Measurements from ENCODE around the gene FAM187B. TPM values are rescaled to one million over a fixed set of nuclear protein-coding genes. Genes with fewer than 3 reads are reported as not detected.

The FAM187B gene
- total and polyA plus RNA-seq, 2 of the 8 experiments (the other 6 are each of a cell fraction or from before 2014, with no cell fraction given): not detected

DNA sequence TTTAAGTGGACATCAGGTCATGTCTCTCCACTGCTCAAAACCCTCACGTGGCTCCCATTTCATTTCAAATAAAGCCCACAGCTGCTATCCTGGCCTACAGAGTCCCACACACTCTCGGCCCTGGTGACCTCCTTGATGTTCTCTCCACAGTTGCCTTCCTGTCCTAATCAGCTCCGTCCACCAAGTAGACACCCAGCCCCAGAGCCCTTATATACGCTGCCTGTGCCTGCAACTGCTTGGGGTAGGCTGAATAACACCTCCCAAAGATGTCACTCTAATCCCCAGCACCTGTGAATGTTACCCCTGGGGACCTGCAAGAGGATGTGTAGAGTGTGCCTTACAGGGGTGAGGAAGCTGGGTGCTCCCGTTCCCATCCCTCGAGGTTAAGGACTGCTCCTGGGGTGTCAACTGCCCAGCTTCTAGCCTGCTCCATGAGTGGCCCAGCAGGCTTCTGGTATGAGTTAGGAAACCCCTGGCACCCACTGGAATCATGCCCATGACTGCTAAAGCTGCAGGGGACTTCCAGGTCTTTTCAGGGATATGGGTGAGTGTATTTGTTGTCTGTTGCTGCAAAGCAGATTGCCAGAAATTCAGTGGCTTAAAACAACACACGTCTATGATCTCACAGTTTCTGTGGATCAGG is 6.0 kb downstream of the FAM187B start:
- Histone ChIP-seq H2AFZ (ENCODE audit: low read length) (no peak overlapping the region), H4K5ac (ENCODE audit: insufficient read length, low read depth, low read length) (no peak overlapping the region), H3K79me1 (ENCODE audit: low read depth, low read length) (no peaks in the 10 kb centered on the region), H3K9ac (replicated peaks in 1 of 4; ENCODE audit: extremely low read depth in 1 of 4, low read depth in 3 of 4, low read length in 3 of 4) (no peak overlapping the region), H3K18ac (ENCODE audit: extremely low read depth, low read length) (no peak overlapping the region), H3K14ac (ENCODE audit: insufficient read length) (no peak overlapping the region), H3K56ac (replicated peaks; ENCODE audit: insufficient read length, low read depth, low read length) (no peak overlapping the region), H4K8ac (ENCODE audit: extremely low read depth, insufficient read depth, low read length) (no peak overlapping the region), H4K91ac (replicated peaks; ENCODE audit: insufficient read length, low read length) (no peak overlapping the region), H3K23ac (ENCODE audit: insufficient read length) (no peak overlapping the region), H3K4me2 (ENCODE audit: insufficient read depth in 1 of 2, low read depth in 2 of 2, low read length in 2 of 2) (no peak overlapping the region), H2BK120ac (replicated peaks; ENCODE audit: low read depth, low read length) (no peak overlapping the region), H3K27me3 (replicated peaks in 1 of 4; ENCODE audit: control insufficient read depth in 3 of 4, extremely low read depth in 1 of 4, insufficient read depth in 3 of 4, low read length in 3 of 4) (no peaks in the 10 kb centered on the region; a peak in 1 of 7 replicates), H3K4ac (replicated peaks; ENCODE audit: insufficient read length, low read depth, low read length) (no peak overlapping the region), H2BK15ac (ENCODE audit: low read length) (no peak overlapping the region), H2BK20ac (ENCODE audit: low read length) (no peak overlapping the region), H3K79me2 (ENCODE audit: control insufficient read depth in 1 of 2, insufficient read depth in 2 of 2, low read length in 2 of 2) (no peaks in the 10 kb centered on the region), H4K20me1 (replicated peaks in 1 of 2; ENCODE audit: control insufficient read depth in 1 of 2, insufficient read depth in 2 of 2, low read length in 2 of 2) (no peaks in the 10 kb centered on the region), H3K36me3 (ENCODE audit: control insufficient read depth in 2 of 4, insufficient read depth in 4 of 4, low read length in 3 of 4) (no peaks in the 10 kb centered on the region), H3K27ac (ENCODE audit: low read depth, low read length) (no peak overlapping the region), H2BK12ac (ENCODE audit: low read depth, low read length) (no peak overlapping the region), H3K23me2 (ENCODE audit: low read depth, low read length) (no peaks in the 10 kb centered on the region), H3K4me3 (ENCODE audit: extremely low read depth in 1 of 4, insufficient read depth in 2 of 4, low read depth in 3 of 4, low read length in 4 of 4) (no peak overlapping the region), H3K9me3 (ENCODE audit: insufficient read depth in 2 of 2, low read depth in 1 of 2, low read length in 1 of 2) (peaks cover 4 to 14% of the 10 kb centered on the region in 2 experiments), H2AK5ac (ENCODE audit: low read depth, low read length) (no peak overlapping the region), H2BK5ac (ENCODE audit: low read depth, low read length) (no peak overlapping the region), H3K4me1 (replicated peaks in 1 of 4; ENCODE audit: control insufficient read depth in 3 of 4, insufficient read depth in 4 of 4, low read length in 3 of 4) (peaks cover 0 to 12% (median 3%) of the 10 kb centered on the region in 4 experiments; a peak in 4 of 7 replicates)
- DNase-seq (ENCODE audit: low read depth in 1 of 2, low spot score in 2 of 2): no peak
- no peak for FAIRE-seq
- ChIA-PET POLR2A (ENCODE audit: partially characterized antibody) (interaction anchor here (0.6 to 1.2 kb wide), 6 partner anchors 9 to 1062 kb away, joined by 3 to 5 read pairs (median 4); partner anchors contain the start of gene LSR), CTCF (ENCODE audit: partially characterized antibody) (interaction anchor here (0.6 to 1.8 kb wide), 11 partner anchors 11 to 156 kb away, joined by 3 to 8 read pairs (median 3); partner anchors contain the start of genes FXYD5 and LGI4)
- 82% methylated on average over 7 of the region's 7 CpGs; no CpG with 5 or more reads in 1 of the 2 experiments for WGBS, 2 experiments (ENCODE audit: extremely low coverage in 1 of 2, insufficient coverage in 1 of 2, insufficient read length in 1 of 2, insufficient replicate concordance in 2 of 2, low coverage in 1 of 2, low lambda C conversion rate in 2 of 2, missing lambda C conversion rate in 1 of 2)
- TF ChIP-seq PHF8 (conservative IDR thresholded peaks at IDR 0.05; ENCODE audit: low read depth, low read length): no peak
- no peak for TF ChIP-seq HDAC6 (IDR thresholded peaks at IDR 0.05; ENCODE audit: low read depth, low read length)
- TF ChIP-seq TBP (IDR thresholded peaks at IDR 0.05; ENCODE audit: low read depth, low read length): no peak
- TF ChIP-seq, protein P1, sequence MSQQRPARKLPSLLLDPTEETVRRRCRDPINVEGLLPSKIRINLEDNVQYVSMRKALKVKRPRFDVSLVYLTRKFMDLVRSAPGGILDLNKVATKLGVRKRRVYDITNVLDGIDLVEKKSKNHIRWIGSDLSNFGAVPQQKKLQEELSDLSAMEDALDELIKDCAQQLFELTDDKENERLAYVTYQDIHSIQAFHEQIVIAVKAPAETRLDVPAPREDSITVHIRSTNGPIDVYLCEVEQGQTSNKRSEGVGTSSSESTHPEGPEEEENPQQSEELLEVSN (IDR thresholded peaks at IDR 0.05): no peak
- TF ChIP-seq EP300 (IDR thresholded peaks at IDR 0.05; ENCODE audit: borderline replicate concordance in 1 of 2, low read depth in 2 of 2, low read length in 2 of 2): no peak
- TF ChIP-seq POU5F1 (IDR thresholded peaks at IDR 0.05; ENCODE audit: low read depth, low read length): no peak
- no peak for TF ChIP-seq SIX5 (IDR thresholded peaks at IDR 0.05; ENCODE audit: low read depth, low read length)
- no peak for TF ChIP-seq SP1 (IDR thresholded peaks at IDR 0.05; ENCODE audit: low read depth, low read length)
- TF ChIP-seq, protein P2, sequence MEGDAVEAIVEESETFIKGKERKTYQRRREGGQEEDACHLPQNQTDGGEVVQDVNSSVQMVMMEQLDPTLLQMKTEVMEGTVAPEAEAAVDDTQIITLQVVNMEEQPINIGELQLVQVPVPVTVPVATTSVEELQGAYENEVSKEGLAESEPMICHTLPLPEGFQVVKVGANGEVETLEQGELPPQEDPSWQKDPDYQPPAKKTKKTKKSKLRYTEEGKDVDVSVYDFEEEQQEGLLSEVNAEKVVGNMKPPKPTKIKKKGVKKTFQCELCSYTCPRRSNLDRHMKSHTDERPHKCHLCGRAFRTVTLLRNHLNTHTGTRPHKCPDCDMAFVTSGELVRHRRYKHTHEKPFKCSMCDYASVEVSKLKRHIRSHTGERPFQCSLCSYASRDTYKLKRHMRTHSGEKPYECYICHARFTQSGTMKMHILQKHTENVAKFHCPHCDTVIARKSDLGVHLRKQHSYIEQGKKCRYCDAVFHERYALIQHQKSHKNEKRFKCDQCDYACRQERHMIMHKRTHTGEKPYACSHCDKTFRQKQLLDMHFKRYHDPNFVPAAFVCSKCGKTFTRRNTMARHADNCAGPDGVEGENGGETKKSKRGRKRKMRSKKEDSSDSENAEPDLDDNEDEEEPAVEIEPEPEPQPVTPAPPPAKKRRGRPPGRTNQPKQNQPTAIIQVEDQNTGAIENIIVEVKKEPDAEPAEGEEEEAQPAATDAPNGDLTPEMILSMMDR (IDR thresholded peaks at IDR 0.05; ENCODE audit: control extremely low read depth in 1 of 3, insufficient read depth in 1 of 3, low read depth in 1 of 3, low read length in 3 of 3): no peak
- no peak for TF ChIP-seq JUN (IDR thresholded peaks at IDR 0.05; ENCODE audit: low read depth, low read length)
